ENCODE results near the gene GZMM.
A peak's percentile ranks its signal among the peaks of the same experiment; 100 is the strongest.

The GZMM gene

GRCh38 chr19:567296-567900 is 23.5 kb downstream of the GZMM start:
- no peak for DNase-seq

- no peak for DNase-seq
Observed at GRCh38 chr19:570251-570686, 26.4 kb downstream of the GZMM start.

- DNase-seq: peak; percentile 39 to 58
Observed at GRCh38 chr19:570937-571565, 27.2 kb downstream of the GZMM start.

GRCh38 chr19:571566-571974 is 27.7 kb downstream of the GZMM start:
- no peak for DNase-seq

GRCh38 chr19:572140-572742 is 28.4 kb downstream of the GZMM start, which contains the start of gene BSG:
TSS of gene BSG (plus strand) at chr19:572596. CDS start at chr19:572635, 39 bp downstream.
- peak; percentile 84 to 94 for DNase-seq

- no peak for DNase-seq
Observed at GRCh38 chr19:572743-573518, 29.1 kb downstream of the GZMM start.

- DNase-seq: no peak
Observed at GRCh38 chr19:573519-573825, 29.6 kb downstream of the GZMM start.

- no peak for DNase-seq
Observed at GRCh38 chr19:574658-575526, 31.0 kb downstream of the GZMM start.

- no peak for DNase-seq
Observed at GRCh38 chr19:575527-576506, 32.0 kb downstream of the GZMM start.

- no peak for DNase-seq
Observed at GRCh38 chr19:576768-577438, 33.0 kb downstream of the GZMM start.

GRCh38 chr19:577439-578392 is 33.9 kb downstream of the GZMM start:
- no peak for DNase-seq

GRCh38 chr19:579111-579841 is 35.4 kb downstream of the GZMM start:
- no peak for DNase-seq

GRCh38 chr19:579842-580155 is 35.9 kb downstream of the GZMM start:
- DNase-seq: no peak

GRCh38 chr19:580274-580835 is 36.5 kb downstream of the GZMM start:
- DNase-seq: no peak

- DNase-seq: no peak
Observed at GRCh38 chr19:581399-582111, 37.7 kb downstream of the GZMM start.

- DNase-seq: no peak
Observed at GRCh38 chr19:582497-583197, 38.8 kb downstream of the GZMM start.

- no peak for DNase-seq
Observed at GRCh38 chr19:583198-583967, 39.5 kb downstream of the GZMM start.
